ENCODE measurements around the gene CIT.

DNA sequence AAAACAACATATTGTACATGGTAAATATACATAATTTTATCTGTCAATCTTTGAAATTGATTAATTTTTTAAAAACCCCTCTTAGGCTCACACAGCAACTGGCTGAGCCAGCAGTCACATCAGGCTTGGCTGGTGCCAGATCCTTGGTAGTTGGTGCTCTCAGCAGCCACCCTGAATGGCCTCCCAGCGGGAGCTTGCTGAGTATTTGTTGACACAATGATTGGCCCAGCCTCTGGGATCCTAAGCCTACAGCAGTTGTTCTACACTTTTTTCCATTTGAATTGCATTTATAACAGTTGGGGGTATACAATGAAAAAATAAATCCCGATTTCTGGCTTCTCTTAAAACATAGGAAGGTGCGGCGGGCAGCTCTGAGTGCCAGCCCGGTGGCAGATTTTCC lies 198.0 kb downstream of the CIT start:
- TF ChIP-seq, protein P1, sequence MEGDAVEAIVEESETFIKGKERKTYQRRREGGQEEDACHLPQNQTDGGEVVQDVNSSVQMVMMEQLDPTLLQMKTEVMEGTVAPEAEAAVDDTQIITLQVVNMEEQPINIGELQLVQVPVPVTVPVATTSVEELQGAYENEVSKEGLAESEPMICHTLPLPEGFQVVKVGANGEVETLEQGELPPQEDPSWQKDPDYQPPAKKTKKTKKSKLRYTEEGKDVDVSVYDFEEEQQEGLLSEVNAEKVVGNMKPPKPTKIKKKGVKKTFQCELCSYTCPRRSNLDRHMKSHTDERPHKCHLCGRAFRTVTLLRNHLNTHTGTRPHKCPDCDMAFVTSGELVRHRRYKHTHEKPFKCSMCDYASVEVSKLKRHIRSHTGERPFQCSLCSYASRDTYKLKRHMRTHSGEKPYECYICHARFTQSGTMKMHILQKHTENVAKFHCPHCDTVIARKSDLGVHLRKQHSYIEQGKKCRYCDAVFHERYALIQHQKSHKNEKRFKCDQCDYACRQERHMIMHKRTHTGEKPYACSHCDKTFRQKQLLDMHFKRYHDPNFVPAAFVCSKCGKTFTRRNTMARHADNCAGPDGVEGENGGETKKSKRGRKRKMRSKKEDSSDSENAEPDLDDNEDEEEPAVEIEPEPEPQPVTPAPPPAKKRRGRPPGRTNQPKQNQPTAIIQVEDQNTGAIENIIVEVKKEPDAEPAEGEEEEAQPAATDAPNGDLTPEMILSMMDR (IDR thresholded peaks at IDR 0.05; ENCODE audit: low read length), result no peak
- TF ChIP-seq EZH2 (IDR thresholded peaks at IDR 0.05; ENCODE audit: borderline replicate concordance, low read length), result no peak

Measured in OCI-LY1 (cell line).